HepG2 (cell line): ENCODE data around the gene CELF4. TPM values are rescaled to one million over a fixed set of nuclear protein-coding genes. Genes with fewer than 3 reads are reported as not detected.
A peak's percentile ranks its signal among the peaks of the same experiment; 100 is the strongest.

Experiments
- ARNT2 ChIP-seq: sonication (generic); formaldehyde crosslinking; IDR thresholded peaks from 2 replicates; pipeline ENCODE4 v1.8.0; 2022; ENCODE audit warnings: mild to moderate bottlenecking, low read depth, missing genetic modification reagents, moderate library complexity
- CCAR2 ChIP-seq: fragments of 200-400 bp; formaldehyde crosslinking; optimal IDR thresholded peaks from 2 replicates; pipeline ENCODE3; 2018; ENCODE audit warnings: low read depth, mild to moderate bottlenecking, low read length, moderate library complexity
- CENPX ChIP-seq: sonication (generic); formaldehyde crosslinking; IDR thresholded peaks from 2 replicates; pipeline ENCODE4 v1.9.0; 2021; ENCODE audit warnings: mild to moderate bottlenecking, missing genetic modification reagents, moderate library complexity
- ETV5 ChIP-seq: IDR thresholded peaks from 2 replicates; pipeline ENCODE4 v1.6.1; 2018; ENCODE audit warnings: missing biosample characterization, missing genetic modification reagents, inconsistent platforms, borderline replicate concordance
- KLF15 ChIP-seq: sonication (generic); formaldehyde crosslinking; IDR thresholded peaks from 2 replicates; pipeline ENCODE4 v1.8.1; 2023; ENCODE audit warnings: borderline replicate concordance, mild to moderate bottlenecking, inconsistent platforms, missing genetic modification reagents, mixed read lengths
- MED13 ChIP-seq: sonication (generic); formaldehyde crosslinking; IDR thresholded peaks from 2 replicates; pipeline ENCODE4 v1.5.0; 2020; ENCODE audit warnings: missing genetic modification reagents
- NR2F1 ChIP-seq, 2 experiments: fragments of 450-650 bp in 1 of 2; formaldehyde crosslinking in 1 of 2; IDR thresholded peaks; 2 replicates each; pipeline versions ENCODE4 v1.5.0 to v1.6.1; 2016 to 2020; ENCODE audit warnings: mild to moderate bottlenecking in 1 of 2, missing compliant biosample characterization in 1 of 2, missing genetic modification reagents in 1 of 2, moderate library complexity in 1 of 2
- NR2F2 ChIP-seq: IDR thresholded peaks from 2 replicates; pipeline ENCODE4 v1.6.1; 2012; ENCODE audit warnings: low read depth, inconsistent platforms, borderline replicate concordance
- ONECUT2 ChIP-seq: sonication (generic); formaldehyde crosslinking; IDR thresholded peaks from 2 replicates; pipeline ENCODE4 v1.4.0; 2020; ENCODE audit warnings: missing genetic modification reagents
- PCBP2 ChIP-seq: fragments of 200-400 bp; formaldehyde crosslinking; optimal IDR thresholded peaks from 2 replicates; pipeline ENCODE3; 2018; ENCODE audit warnings: low read length, low read depth; ENCODE audit not compliant: poor library complexity, severe bottlenecking
- SAFB2 ChIP-seq: sonication (generic); formaldehyde crosslinking; IDR thresholded peaks from 2 replicates; pipeline ENCODE4 v1.5.1; 2020; ENCODE audit warnings: missing genetic modification reagents, low read depth, mild to moderate bottlenecking, borderline replicate concordance
- ZNF10 ChIP-seq: sonication (generic); formaldehyde crosslinking; IDR thresholded peaks from 2 replicates; pipeline ENCODE4 v1.4.0; 2020; ENCODE audit warnings: mild to moderate bottlenecking, low read depth, missing genetic modification reagents, borderline replicate concordance
- ZNF235 ChIP-seq: sonication (generic); formaldehyde crosslinking; IDR thresholded peaks from 2 replicates; pipeline ENCODE4 v1.8.1; 2023; ENCODE audit warnings: mild to moderate bottlenecking, missing genetic modification reagents, borderline replicate concordance
- ZNF331 ChIP-seq: sonication (generic); formaldehyde crosslinking; IDR thresholded peaks from 2 replicates; pipeline ENCODE4 v1.4.0; 2020; ENCODE audit warnings: missing genetic modification reagents
- ZNF34 ChIP-seq: sonication (generic); formaldehyde crosslinking; IDR thresholded peaks from 2 replicates; pipeline ENCODE4 v1.4.0; 2020; ENCODE audit warnings: mild to moderate bottlenecking, missing genetic modification reagents, borderline replicate concordance
- ZNF776 ChIP-seq: sonication (generic); formaldehyde crosslinking; IDR thresholded peaks from 2 replicates; pipeline ENCODE4 v1.4.0; 2020; ENCODE audit warnings: mild to moderate bottlenecking, missing genetic modification reagents
- ZNF782 ChIP-seq: sonication (generic); formaldehyde crosslinking; IDR thresholded peaks from 2 replicates; pipeline ENCODE4 v1.4.0; 2020; ENCODE audit warnings: missing genetic modification reagents, mild to moderate bottlenecking, borderline replicate concordance
- polyA plus RNA-seq, 8 experiments: library from polyadenylated mRNA; depleted of rRNA in 3 of 8; stranded (reverse) in 7 of 8; unstranded in 1 of 8; fragments of >200 nt; fragmentation: Illumina TruSeq in 4 of 8; extraction: Trizol in 4 of 8; gene quantifications; 2 replicates each; pipeline versions ENCODE4 v1.2.1 to v1.2.3, GENCODE V29; 2011 to 2016; ENCODE audit warnings: low read depth in 4 of 8, missing spikeins in 1 of 8, mixed read lengths in 1 of 8; ENCODE audit not compliant: insufficient read depth in 1 of 8
- total RNA-seq, 5 experiments: library from RNA; depleted of rRNA; stranded (reverse); fragments of >200 nt; fragmentation: Illumina TruSeq; extraction: Trizol; gene quantifications; 2 replicates each; pipeline ENCODE4 v1.2.3, GENCODE V29; 2016; ENCODE audit warnings: low read depth in 1 of 5
- TF ChIP-seq, protein P1 (sequence below): IDR thresholded peaks from 2 replicates; pipeline ENCODE4 v1.6.1; 2018; ENCODE audit warnings: missing genetic modification reagents, mild to moderate bottlenecking, missing compliant biosample characterization
- TF ChIP-seq, protein P2 (sequence below): sonication (generic); formaldehyde crosslinking; IDR thresholded peaks from 2 replicates; pipeline ENCODE4 v1.8.1; 2023; ENCODE audit warnings: missing genetic modification reagents, mild to moderate bottlenecking, borderline replicate concordance
- TF ChIP-seq, protein P3 (sequence below): sonication (generic); formaldehyde crosslinking; IDR thresholded peaks from 2 replicates; pipeline ENCODE4 v1.5.0; 2020; ENCODE audit warnings: missing genetic modification reagents
- TF ChIP-seq, protein P4 (sequence below): sonication (generic); formaldehyde crosslinking; IDR thresholded peaks from 2 replicates; pipeline ENCODE4 v1.4.0; 2020; ENCODE audit warnings: mild to moderate bottlenecking, missing genetic modification reagents, borderline replicate concordance
- TF ChIP-seq, protein P5 (sequence below): sonication (generic); formaldehyde crosslinking; IDR thresholded peaks from 2 replicates; pipeline ENCODE4 v1.5.0; 2020; ENCODE audit warnings: mild to moderate bottlenecking, low read depth, missing genetic modification reagents, borderline replicate concordance

The CELF4 gene
- total and polyA plus RNA-seq, 2 of the 13 experiments (the other 11 are each of a cell fraction or from before 2014, with no cell fraction given): not detected

DNA sequence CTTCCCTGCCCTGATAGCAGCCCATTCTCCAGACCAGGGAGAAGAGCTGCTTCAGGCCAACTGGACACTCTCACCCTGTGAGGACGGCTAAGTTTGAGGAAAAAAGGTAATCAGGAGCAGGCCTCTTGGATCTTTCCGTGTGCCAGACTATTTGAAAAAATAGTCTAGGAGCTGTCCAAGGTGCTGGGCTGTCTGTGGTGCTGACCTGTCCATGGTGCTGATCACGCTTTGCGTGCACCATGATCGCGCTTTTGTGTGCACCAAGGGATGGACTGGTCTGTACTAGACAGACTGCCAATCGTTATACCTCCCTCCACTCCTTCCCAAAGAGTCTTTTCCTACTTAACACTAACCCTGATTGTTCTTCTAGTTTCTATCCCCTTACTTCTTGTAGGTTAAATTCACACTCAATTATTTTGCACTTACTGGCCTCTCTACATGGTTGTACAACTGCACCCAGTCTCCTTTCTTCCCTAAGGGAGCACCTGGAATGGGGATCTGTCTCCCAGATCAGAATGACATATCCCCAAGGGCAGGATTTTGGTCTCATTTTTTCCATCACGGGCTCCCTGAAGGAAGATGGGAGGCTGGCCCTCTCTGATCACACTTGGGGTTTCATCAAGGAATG is 295.4 kb downstream of the CELF4 start (continued):
- TF ChIP-seq CENPX (CRISPR knock-in tag): peak; percentile 97
- no peak for TF ChIP-seq PCBP2
- TF ChIP-seq ETV5 (CRISPR knock-in tag): peak; percentile 94
- TF ChIP-seq, protein P1, sequence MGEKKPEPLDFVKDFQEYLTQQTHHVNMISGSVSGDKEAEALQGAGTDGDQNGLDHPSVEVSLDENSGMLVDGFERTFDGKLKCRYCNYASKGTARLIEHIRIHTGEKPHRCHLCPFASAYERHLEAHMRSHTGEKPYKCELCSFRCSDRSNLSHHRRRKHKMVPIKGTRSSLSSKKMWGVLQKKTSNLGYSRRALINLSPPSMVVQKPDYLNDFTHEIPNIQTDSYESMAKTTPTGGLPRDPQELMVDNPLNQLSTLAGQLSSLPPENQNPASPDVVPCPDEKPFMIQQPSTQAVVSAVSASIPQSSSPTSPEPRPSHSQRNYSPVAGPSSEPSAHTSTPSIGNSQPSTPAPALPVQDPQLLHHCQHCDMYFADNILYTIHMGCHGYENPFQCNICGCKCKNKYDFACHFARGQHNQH (CRISPR knock-in tag): peak; percentile 100
- TF ChIP-seq NR2F2: no peak
- TF ChIP-seq, protein P2, sequence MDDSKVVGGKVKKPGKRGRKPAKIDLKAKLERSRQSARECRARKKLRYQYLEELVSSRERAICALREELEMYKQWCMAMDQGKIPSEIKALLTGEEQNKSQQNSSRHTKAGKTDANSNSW (CRISPR knock-in tag): peak; percentile 99
- TF ChIP-seq KLF15 (CRISPR knock-in tag): peak; percentile 100
- TF ChIP-seq ZNF331 (CRISPR knock-in tag): peak; percentile 100
- peak; percentile 100 for TF ChIP-seq ZNF782 (CRISPR knock-in tag)
- TF ChIP-seq NR2F1 (CRISPR knock-in tag; IDR thresholded peaks at IDR 0.05): peak in 1 of 2 experiments; percentile 89; a peak in 2 of 4 replicates
- TF ChIP-seq CCAR2: no peak
- TF ChIP-seq ZNF776 (CRISPR knock-in tag): peak; percentile 99
- TF ChIP-seq ONECUT2: peak; percentile 93
- peak; percentile 54; the same call in 1 of the 2 replicates for TF ChIP-seq ZNF10 (CRISPR knock-in tag)
- TF ChIP-seq, protein P3, sequence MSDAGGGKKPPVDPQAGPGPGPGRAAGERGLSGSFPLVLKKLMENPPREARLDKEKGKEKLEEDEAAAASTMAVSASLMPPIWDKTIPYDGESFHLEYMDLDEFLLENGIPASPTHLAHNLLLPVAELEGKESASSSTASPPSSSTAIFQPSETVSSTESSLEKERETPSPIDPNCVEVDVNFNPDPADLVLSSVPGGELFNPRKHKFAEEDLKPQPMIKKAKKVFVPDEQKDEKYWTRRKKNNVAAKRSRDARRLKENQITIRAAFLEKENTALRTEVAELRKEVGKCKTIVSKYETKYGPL (CRISPR knock-in tag): peak; percentile 100
- peak; percentile 99 for TF ChIP-seq ARNT2 (CRISPR knock-in tag)
- peak; percentile 100 for TF ChIP-seq MED13 (CRISPR knock-in tag)
- TF ChIP-seq ZNF235: peak; percentile 100
- TF ChIP-seq, protein P4, sequence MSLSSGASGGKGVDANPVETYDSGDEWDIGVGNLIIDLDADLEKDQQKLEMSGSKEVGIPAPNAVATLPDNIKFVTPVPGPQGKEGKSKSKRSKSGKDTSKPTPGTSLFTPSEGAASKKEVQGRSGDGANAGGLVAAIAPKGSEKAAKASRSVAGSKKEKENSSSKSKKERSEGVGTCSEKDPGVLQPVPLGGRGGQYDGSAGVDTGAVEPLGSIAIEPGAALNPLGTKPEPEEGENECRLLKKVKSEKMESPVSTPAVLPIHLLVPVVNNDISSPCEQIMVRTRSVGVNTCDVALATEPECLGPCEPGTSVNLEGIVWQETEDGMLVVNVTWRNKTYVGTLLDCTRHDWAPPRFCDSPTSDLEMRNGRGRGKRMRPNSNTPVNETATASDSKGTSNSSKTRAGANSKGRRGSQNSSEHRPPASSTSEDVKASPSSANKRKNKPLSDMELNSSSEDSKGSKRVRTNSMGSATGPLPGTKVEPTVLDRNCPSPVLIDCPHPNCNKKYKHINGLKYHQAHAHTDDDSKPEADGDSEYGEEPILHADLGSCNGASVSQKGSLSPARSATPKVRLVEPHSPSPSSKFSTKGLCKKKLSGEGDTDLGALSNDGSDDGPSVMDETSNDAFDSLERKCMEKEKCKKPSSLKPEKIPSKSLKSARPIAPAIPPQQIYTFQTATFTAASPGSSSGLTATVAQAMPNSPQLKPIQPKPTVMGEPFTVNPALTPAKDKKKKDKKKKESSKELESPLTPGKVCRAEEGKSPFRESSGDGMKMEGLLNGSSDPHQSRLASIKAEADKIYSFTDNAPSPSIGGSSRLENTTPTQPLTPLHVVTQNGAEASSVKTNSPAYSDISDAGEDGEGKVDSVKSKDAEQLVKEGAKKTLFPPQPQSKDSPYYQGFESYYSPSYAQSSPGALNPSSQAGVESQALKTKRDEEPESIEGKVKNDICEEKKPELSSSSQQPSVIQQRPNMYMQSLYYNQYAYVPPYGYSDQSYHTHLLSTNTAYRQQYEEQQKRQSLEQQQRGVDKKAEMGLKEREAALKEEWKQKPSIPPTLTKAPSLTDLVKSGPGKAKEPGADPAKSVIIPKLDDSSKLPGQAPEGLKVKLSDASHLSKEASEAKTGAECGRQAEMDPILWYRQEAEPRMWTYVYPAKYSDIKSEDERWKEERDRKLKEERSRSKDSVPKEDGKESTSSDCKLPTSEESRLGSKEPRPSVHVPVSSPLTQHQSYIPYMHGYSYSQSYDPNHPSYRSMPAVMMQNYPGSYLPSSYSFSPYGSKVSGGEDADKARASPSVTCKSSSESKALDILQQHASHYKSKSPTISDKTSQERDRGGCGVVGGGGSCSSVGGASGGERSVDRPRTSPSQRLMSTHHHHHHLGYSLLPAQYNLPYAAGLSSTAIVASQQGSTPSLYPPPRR (CRISPR knock-in tag): peak; percentile 87
- TF ChIP-seq SAFB2 (CRISPR knock-in tag): peak; percentile 100
- TF ChIP-seq, protein P5, sequence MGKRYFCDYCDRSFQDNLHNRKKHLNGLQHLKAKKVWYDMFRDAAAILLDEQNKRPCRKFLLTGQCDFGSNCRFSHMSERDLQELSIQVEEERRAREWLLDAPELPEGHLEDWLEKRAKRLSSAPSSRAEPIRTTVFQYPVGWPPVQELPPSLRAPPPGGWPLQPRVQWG (CRISPR knock-in tag): peak; percentile 98
- TF ChIP-seq ZNF34 (CRISPR knock-in tag): peak; percentile 91; the same call in 1 of the 2 replicates
